AG04450 (cell line): ENCODE data around the gene GMDS. TPM values are rescaled to one million over a fixed set of nuclear protein-coding genes. Genes with fewer than 3 reads are reported as not detected.
"Not testable (repeated sequence)": the region's sequence is repeated elsewhere in the genome, so short reads cannot be mapped to it uniquely, and the experiment has no call there.

Experiments used
- CTCF ChIA-PET: fragments of 300-600, 350-600 bp; formaldehyde crosslinking; extraction: SDS; loops from one replicate; lab custom pipeline; 2022; ENCODE audit warnings: antibody characterized with exemption, inconsistent platforms; lab: Charles Lee
- POLR2A ChIA-PET: fragments of 350-600 bp; formaldehyde crosslinking; extraction: SDS; loops from one replicate; lab custom pipeline; 2021; ENCODE audit warnings: antibody characterized with exemption, inconsistent platforms; lab: Yijun Ruan, JAX
- DNase-seq: peaks from one replicate; pipeline ENCODE4 v3.0.0-alpha.2; 2011; ENCODE audit warnings: low read depth, low spot score
- H3K27ac ChIP-seq: one replicate; pipeline ENCODE4 v1.5.1; 2012; ENCODE audit warnings: low read depth, low read length, control low read depth
- H3K27me3 ChIP-seq: one replicate; pipeline ENCODE4 v1.6.0; 2012; ENCODE audit warnings: low read length; ENCODE audit not compliant: control insufficient read depth, insufficient read depth
- H3K4me3 ChIP-seq: 2 replicates; pipeline ENCODE4 v1.5.1; 2011; ENCODE audit warnings: mild to moderate bottlenecking, low read depth, low read length, control low read depth
- H3K9me3 ChIP-seq: 2 replicates; pipeline ENCODE4 v1.5.1; 2012; ENCODE audit warnings: low read length; ENCODE audit not compliant: control insufficient read depth, insufficient read depth
- polyA plus RNA-seq: library from polyadenylated mRNA; depleted of rRNA; stranded (reverse); fragments of >200 nt; gene quantifications from 2 replicates; pipeline ENCODE4 v1.2.3, GENCODE V29; 2011
- TF ChIP-seq, protein P1 (sequence below): IDR thresholded peaks from 2 replicates; pipeline ENCODE4 v1.5.1; 2011; ENCODE audit warnings: low read depth, low read length, control low read depth, inconsistent platforms

Gene GMDS
- polyA plus RNA-seq, 1 experiment: 26.4 TPM

DNA sequence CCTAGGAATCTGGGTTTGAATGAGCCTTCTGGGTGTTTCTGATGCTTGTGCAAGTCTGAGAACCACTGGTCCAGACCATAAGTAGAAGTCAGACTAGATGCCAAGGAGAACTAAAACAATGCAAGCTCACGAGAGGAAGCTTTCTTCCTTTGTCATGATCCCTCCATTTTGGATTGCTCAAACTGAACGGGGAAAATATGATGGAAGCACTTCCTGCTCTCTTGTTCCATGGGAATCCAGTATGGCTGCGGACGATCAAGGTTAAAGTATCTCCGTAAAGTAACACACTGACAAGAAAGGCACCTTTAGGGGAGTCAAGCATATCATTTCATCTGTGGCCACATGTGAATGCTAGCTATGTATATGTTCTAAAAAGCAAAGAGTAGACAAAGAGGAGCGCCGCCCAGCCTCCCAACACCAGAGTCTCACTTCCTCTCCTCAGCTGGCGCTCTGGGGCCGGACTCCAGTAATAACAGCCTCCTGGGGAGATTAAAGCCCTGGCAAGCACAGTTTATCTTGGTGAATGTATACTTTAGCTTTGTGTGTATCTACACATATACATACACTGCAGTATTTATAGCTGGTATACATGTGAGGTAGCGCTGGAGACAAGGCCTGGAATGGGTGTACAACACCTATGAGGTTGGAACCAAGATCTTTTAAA, 547.6 kb downstream of the GMDS start:
- TF ChIP-seq, protein P1, sequence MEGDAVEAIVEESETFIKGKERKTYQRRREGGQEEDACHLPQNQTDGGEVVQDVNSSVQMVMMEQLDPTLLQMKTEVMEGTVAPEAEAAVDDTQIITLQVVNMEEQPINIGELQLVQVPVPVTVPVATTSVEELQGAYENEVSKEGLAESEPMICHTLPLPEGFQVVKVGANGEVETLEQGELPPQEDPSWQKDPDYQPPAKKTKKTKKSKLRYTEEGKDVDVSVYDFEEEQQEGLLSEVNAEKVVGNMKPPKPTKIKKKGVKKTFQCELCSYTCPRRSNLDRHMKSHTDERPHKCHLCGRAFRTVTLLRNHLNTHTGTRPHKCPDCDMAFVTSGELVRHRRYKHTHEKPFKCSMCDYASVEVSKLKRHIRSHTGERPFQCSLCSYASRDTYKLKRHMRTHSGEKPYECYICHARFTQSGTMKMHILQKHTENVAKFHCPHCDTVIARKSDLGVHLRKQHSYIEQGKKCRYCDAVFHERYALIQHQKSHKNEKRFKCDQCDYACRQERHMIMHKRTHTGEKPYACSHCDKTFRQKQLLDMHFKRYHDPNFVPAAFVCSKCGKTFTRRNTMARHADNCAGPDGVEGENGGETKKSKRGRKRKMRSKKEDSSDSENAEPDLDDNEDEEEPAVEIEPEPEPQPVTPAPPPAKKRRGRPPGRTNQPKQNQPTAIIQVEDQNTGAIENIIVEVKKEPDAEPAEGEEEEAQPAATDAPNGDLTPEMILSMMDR: no peak
- Histone ChIP-seq H3K27ac (no peak overlapping the region), H3K9me3 (peaks cover 3% of the 10 kb centered on the region; the same call in 1 of the 2 replicates), H3K4me3 (no peak overlapping the region), H3K27me3 (no peaks in the 10 kb centered on the region)
- ChIA-PET POLR2A (no interaction called here), CTCF (interaction anchor here (1.0 kb wide), 1 partner anchor 11 kb away, joined by 3 read pairs; no protein-coding TSS in a partner anchor)
- no peak for DNase-seq

DNA sequence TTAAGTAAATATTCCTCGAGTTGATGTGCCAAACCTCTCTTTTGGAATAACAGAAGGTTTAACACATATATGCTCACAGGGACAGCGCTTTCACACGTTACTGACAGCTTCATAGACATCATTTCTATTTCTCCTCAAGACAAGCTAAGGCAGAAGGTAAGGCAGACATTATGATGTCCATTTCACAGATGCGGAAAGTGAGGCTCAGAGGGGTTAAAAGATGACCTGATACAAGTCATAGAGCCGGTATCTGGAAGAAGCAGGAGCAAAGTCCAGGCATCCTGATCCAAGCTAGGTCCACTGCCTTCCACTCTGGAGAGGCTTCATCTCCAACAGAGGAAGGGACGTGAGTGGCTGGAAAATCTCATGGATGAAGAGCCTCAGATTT, 548.9 kb downstream of the GMDS start:
- POLR2A ChIA-PET: no interaction called here
- no peak overlapping the region for H3K4me3 ChIP-seq
- TF ChIP-seq, protein P1: no peak
- CTCF ChIA-PET: interaction anchor here (1.2 to 1.5 kb wide), 2 partner anchors 9 to 408 kb away, joined by 5 read pairs; no protein-coding TSS in a partner anchor
- H3K27me3 ChIP-seq: no peaks in the 10 kb centered on the region
- DNase-seq: no peak
- H3K27ac ChIP-seq: no peak overlapping the region
- peaks cover 6% of the 10 kb centered on the region; the same call in 1 of the 2 replicates for H3K9me3 ChIP-seq

DNA sequence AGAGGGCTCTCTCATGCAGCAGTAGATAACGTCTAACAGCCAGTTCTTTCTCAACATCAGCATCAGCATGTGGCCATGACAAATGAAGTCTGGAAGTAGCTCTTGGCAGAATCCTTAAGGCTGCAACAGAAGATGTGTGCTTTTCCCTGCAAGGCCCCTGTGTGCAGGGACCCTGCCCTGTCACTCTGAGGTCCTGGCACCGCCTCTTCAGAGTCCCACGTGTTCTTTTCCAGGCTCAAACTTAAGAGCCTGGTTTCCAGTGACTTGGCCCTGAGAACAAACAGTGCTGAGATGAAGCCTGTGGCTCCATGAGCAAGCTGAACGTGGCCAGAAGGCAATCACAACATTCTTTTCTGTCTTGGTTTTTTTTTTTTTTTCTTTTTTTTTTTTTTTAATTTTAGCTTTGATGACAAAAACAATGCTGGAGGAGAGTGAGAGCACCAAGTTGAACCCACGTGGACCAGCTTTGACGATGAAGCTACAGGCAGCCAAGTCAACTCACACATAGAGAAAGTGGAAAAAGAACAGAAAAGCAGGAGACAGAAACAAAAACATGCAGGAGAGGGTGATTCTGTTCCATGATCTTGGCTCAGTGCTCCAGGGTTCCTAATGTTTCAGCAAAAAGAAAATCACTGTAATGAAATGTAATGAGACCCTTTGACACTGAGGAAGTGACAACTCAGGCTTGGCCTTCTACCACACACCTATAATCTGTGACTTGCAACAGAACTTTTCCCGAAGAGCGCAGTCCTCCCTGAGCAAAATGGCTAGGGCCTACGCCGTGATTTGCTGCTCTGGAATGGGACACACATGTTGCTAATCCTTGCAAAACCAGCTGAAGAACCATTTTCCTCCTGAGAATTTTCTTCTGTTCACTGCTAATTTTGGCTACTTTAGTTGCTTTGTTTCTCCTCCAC, 549.6 kb downstream of the GMDS start:
- TF ChIP-seq, protein P1: no peak
- DNase-seq: no peak
- H3K9me3 ChIP-seq: peaks cover 6% of the 10 kb centered on the region; the same call in 1 of the 2 replicates
- CTCF ChIA-PET: interaction anchor here (1.2 to 1.5 kb wide), 2 partner anchors 9 to 408 kb away, joined by 5 read pairs; no protein-coding TSS in a partner anchor
- H3K27ac ChIP-seq: no peak overlapping the region
- POLR2A ChIA-PET: no interaction called here
- no peaks in the 10 kb centered on the region for H3K27me3 ChIP-seq
- no peak overlapping the region for H3K4me3 ChIP-seq

DNA sequence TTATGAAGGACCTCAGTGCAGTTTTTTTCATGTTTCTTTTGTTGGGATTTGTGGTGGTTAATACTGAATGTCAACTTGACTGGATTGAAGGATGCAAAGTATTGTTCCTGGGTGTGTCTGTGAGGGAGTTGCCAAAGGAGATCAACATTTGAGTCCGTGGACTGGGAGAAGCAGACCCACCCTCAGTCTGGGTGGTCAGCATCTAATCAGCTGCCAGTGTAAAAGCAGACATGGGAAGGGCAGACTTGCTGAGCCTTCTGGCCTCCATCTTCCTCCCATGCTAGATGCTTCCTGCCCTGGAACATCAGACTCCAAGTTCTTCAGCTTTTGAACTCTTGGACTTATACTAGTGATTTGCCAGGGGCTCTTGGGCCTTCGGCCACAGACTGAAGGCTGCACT, 553.6 kb downstream of the GMDS start:
- H3K4me3 ChIP-seq, H3K9me3 ChIP-seq, H3K27ac ChIP-seq, CTCF ChIA-PET, POLR2A ChIA-PET, H3K27me3 ChIP-seq, DNase-seq: not testable (repeated sequence)

DNA sequence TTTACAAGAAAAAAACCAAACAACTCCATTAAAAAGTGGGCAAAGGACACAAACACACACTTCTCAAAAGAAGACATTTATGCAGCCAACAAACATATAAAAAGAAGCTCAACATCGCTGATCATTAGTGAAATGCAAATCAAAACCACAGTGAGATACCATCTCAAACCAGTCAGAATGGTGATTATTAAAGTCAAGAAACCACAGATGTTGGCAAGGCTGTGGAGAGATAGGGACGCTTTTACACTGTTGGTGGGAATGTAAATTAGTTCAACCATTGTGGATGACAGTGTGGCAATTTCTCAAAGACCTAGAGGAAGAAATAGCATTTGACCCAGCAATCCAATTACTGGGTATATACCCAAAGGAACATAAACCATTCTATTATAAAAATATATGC, 554.7 kb downstream of the GMDS start:
- DNase-seq, H3K4me3 ChIP-seq, H3K9me3 ChIP-seq, POLR2A ChIA-PET, H3K27me3 ChIP-seq, H3K27ac ChIP-seq: not testable (repeated sequence)
- CTCF ChIA-PET: interaction anchor here (1.0 kb wide), 1 partner anchor 79 kb away, joined by 4 read pairs; no protein-coding TSS in a partner anchor
